Liver (tissue), 3 donors: ENCODE results near the gene LRRC37A3.
"Not testable (repeated sequence)": the region's sequence is repeated elsewhere in the genome, so short reads cannot be mapped to it uniquely, and the experiment has no call there.

Experiments
- EGR1 ChIP-seq, 2 donors: IDR thresholded peaks; 2 replicates each; pipeline ENCODE4 v1.6.1; 2016 to 2018; ENCODE audit warnings: antibody characterized with exemption in 2 of 2, low read depth in 2 of 2
- FOXA1 ChIP-seq: IDR thresholded peaks from 2 replicates; pipeline ENCODE4 v1.6.1; 2016; ENCODE audit warnings: antibody characterized with exemption
- GABPA ChIP-seq, 2 donors: IDR thresholded peaks in 1 of 2; conservative IDR thresholded peaks in 1 of 2; 2 replicates each; pipeline ENCODE4 v1.6.1; 2016; ENCODE audit warnings: antibody characterized with exemption in 2 of 2, mild to moderate bottlenecking in 1 of 2, moderate library complexity in 1 of 2
- JUND ChIP-seq, 2 donors: IDR thresholded peaks; 2 replicates each; pipeline ENCODE4 v1.6.1; 2016; ENCODE audit warnings: antibody characterized with exemption in 2 of 2
- SP1 ChIP-seq: IDR thresholded peaks from 2 replicates; pipeline ENCODE4 v1.6.1; 2018; ENCODE audit warnings: antibody characterized with exemption, mild to moderate bottlenecking
- TAF1 ChIP-seq: conservative IDR thresholded peaks from 2 replicates; pipeline ENCODE4 v1.6.1; 2016; ENCODE audit warnings: antibody characterized with exemption, mild to moderate bottlenecking
- YY1 ChIP-seq: IDR thresholded peaks from 2 replicates; pipeline ENCODE4 v1.6.1; 2016; ENCODE audit warnings: antibody characterized with exemption, mild to moderate bottlenecking
- TF ChIP-seq, protein P1 (sequence below): fragments of 150-350 bp; IDR thresholded peaks from 2 replicates; pipeline ENCODE4 v1.5.1; 2017; ENCODE audit warnings: improper control_type of control experiment, low read depth, low read length; ENCODE audit not compliant: missing input control
- TF ChIP-seq, protein P2 (sequence below): IDR thresholded peaks from 2 replicates; pipeline ENCODE4 v1.6.1; 2016; ENCODE audit warnings: antibody characterized with exemption
- TF ChIP-seq, protein P3 (sequence below): IDR thresholded peaks from 2 replicates; pipeline ENCODE4 v1.6.1; 2016; ENCODE audit warnings: antibody characterized with exemption, mild to moderate bottlenecking
- donor health status: healthy.
- donor health status: healthy.

DNA sequence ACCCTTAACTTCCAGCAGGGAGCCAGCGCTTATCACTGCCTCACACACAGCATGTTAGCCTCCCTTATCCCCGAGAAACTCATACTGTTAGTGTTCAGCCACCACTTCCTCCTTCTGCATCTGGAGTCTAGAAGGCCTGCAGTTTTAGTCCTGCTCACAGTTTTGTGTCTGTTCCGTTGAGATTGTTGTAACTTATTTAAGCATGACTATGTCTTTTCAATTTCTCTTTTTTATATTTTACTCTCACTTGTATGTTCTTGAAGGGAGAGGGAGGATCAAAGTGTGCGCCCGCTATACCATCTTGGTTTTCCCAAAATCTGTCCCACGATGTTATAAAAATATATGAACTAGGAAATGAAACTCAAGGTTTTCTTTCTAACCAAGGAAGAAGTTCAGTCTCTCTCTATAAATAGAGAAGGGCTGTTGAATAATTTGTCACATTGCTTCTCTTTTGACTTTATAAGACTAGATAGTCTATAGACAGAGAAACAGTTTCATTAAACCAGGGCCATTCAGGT, 3.8 kb upstream of the LRRC37A3 start:
- not testable (repeated sequence) for TF ChIP-seq SP1; YY1; EGR1 (IDR thresholded peaks at IDR 0.05; ENCODE audit: low read depth in 2 of 2); GABPA (IDR thresholded peaks at IDR 0.05 in 1 of 2, conservative IDR thresholded peaks at IDR 0.05 in 1 of 2); TAF1; FOXA1; JUND (IDR thresholded peaks at IDR 0.05)
- TF ChIP-seq, protein P1, sequence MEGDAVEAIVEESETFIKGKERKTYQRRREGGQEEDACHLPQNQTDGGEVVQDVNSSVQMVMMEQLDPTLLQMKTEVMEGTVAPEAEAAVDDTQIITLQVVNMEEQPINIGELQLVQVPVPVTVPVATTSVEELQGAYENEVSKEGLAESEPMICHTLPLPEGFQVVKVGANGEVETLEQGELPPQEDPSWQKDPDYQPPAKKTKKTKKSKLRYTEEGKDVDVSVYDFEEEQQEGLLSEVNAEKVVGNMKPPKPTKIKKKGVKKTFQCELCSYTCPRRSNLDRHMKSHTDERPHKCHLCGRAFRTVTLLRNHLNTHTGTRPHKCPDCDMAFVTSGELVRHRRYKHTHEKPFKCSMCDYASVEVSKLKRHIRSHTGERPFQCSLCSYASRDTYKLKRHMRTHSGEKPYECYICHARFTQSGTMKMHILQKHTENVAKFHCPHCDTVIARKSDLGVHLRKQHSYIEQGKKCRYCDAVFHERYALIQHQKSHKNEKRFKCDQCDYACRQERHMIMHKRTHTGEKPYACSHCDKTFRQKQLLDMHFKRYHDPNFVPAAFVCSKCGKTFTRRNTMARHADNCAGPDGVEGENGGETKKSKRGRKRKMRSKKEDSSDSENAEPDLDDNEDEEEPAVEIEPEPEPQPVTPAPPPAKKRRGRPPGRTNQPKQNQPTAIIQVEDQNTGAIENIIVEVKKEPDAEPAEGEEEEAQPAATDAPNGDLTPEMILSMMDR, result not testable (repeated sequence)
- TF ChIP-seq, protein P2, sequence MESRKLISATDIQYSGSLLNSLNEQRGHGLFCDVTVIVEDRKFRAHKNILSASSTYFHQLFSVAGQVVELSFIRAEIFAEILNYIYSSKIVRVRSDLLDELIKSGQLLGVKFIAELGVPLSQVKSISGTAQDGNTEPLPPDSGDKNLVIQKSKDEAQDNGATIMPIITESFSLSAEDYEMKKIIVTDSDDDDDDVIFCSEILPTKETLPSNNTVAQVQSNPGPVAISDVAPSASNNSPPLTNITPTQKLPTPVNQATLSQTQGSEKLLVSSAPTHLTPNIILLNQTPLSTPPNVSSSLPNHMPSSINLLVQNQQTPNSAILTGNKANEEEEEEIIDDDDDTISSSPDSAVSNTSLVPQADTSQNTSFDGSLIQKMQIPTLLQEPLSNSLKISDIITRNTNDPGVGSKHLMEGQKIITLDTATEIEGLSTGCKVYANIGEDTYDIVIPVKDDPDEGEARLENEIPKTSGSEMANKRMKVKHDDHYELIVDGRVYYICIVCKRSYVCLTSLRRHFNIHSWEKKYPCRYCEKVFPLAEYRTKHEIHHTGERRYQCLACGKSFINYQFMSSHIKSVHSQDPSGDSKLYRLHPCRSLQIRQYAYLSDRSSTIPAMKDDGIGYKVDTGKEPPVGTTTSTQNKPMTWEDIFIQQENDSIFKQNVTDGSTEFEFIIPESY, result not testable (repeated sequence)
- TF ChIP-seq, protein P3, sequence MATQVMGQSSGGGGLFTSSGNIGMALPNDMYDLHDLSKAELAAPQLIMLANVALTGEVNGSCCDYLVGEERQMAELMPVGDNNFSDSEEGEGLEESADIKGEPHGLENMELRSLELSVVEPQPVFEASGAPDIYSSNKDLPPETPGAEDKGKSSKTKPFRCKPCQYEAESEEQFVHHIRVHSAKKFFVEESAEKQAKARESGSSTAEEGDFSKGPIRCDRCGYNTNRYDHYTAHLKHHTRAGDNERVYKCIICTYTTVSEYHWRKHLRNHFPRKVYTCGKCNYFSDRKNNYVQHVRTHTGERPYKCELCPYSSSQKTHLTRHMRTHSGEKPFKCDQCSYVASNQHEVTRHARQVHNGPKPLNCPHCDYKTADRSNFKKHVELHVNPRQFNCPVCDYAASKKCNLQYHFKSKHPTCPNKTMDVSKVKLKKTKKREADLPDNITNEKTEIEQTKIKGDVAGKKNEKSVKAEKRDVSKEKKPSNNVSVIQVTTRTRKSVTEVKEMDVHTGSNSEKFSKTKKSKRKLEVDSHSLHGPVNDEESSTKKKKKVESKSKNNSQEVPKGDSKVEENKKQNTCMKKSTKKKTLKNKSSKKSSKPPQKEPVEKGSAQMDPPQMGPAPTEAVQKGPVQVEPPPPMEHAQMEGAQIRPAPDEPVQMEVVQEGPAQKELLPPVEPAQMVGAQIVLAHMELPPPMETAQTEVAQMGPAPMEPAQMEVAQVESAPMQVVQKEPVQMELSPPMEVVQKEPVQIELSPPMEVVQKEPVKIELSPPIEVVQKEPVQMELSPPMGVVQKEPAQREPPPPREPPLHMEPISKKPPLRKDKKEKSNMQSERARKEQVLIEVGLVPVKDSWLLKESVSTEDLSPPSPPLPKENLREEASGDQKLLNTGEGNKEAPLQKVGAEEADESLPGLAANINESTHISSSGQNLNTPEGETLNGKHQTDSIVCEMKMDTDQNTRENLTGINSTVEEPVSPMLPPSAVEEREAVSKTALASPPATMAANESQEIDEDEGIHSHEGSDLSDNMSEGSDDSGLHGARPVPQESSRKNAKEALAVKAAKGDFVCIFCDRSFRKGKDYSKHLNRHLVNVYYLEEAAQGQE, result not testable (repeated sequence)
